G401 (cell line): ENCODE results near the gene SCRN3. TPM values are rescaled to one million over a fixed set of nuclear protein-coding genes. Genes with fewer than 3 reads are reported as not detected.
"Not testable (repeated sequence)": the region's sequence is repeated elsewhere in the genome, so short reads cannot be mapped to it uniquely, and the experiment has no call there.

ENCODE experiments used
- DNase-seq: peaks from one replicate; pipeline ENCODE4 v3.0.0-alpha.2; 2015; ENCODE audit warnings: low spot score
- in situ Hi-C: cut with HindIII; loops from 2 replicates; pipeline ENCODE4 v1.10.0; 2016; ENCODE audit warnings: low sequenced_read_pairs, mixed read lengths
- total RNA-seq: library from RNA; depleted of rRNA; stranded (reverse); fragments of >200 nt; shearing (Covaris generic); gene quantifications from 2 replicates; pipeline ENCODE4 v1.2.3, GENCODE V29; 2014

Gene SCRN3
- total RNA-seq, 1 experiment from 2014 or later: 11.4 TPM

GRCh38 chr2:174397773-174398172, 2.2 kb downstream of the SCRN3 start:
- in situ Hi-C loops: no loop called here
- DNase-seq: no peak

GRCh38 chr2:174399171-174399570, 3.6 kb downstream of the SCRN3 start:
- DNase-seq: no peak
- in situ Hi-C loops: no loop called here

GRCh38 chr2:174400853-174401252, 5.3 kb downstream of the SCRN3 start:
- DNase-seq: no peak
- in situ Hi-C loops: no loop called here

- in situ Hi-C loops: no loop called here
- DNase-seq: no peak
Observed at GRCh38 chr2:174403628-174404027, 8.1 kb downstream of the SCRN3 start.

GRCh38 chr2:174410039-174410438, 14.5 kb downstream of the SCRN3 start:
- DNase-seq, in situ Hi-C loops: not testable (repeated sequence)

GRCh38 chr2:174412256-174412655, 16.7 kb downstream of the SCRN3 start:
- no peak for DNase-seq
- in situ Hi-C loops: no loop called here

- DNase-seq: no peak
- in situ Hi-C loops: no loop called here
Observed at GRCh38 chr2:174428214-174428613, 32.7 kb downstream of the SCRN3 start.

GRCh38 chr2:174430066-174430465, 34.5 kb downstream of the SCRN3 start:
- in situ Hi-C loops: no loop called here
- no peak for DNase-seq

GRCh38 chr2:174431902-174432301, 36.4 kb downstream of the SCRN3 start:
- in situ Hi-C loops: no loop called here
- no peak for DNase-seq

- in situ Hi-C loops: no loop called here
- DNase-seq: no peak
Observed at GRCh38 chr2:174436351-174436750, 40.8 kb downstream of the SCRN3 start.

- in situ Hi-C loops: no loop called here
- DNase-seq: peak; percentile 61
Observed at GRCh38 chr2:174438146-174438886, 42.8 kb downstream of the SCRN3 start.

- in situ Hi-C loops: no loop called here
- no peak for DNase-seq
Observed at GRCh38 chr2:174439323-174439722, 43.8 kb downstream of the SCRN3 start.

GRCh38 chr2:174439950-174440349, 44.4 kb downstream of the SCRN3 start:
- in situ Hi-C loops: no loop called here
- no peak for DNase-seq

GRCh38 chr2:174442546-174443510, 47.3 kb downstream of the SCRN3 start:
- in situ Hi-C loops: no loop called here

GRCh38 chr2:174444761-174445160, 49.2 kb downstream of the SCRN3 start:
- in situ Hi-C loops: no loop called here
- DNase-seq: no peak

More at GRCh38 chr2:174442546-174443510, 47.3 kb downstream of the SCRN3 start:
- DNase-seq: no peak

GRCh38 chr2:174445248-174445647, 49.7 kb downstream of the SCRN3 start:
- in situ Hi-C loops: no loop called here
- DNase-seq: no peak

GRCh38 chr2:174446531-174446930, 51.0 kb downstream of the SCRN3 start:
- in situ Hi-C loops: no loop called here
- no peak for DNase-seq

GRCh38 chr2:174449033-174449432, 53.5 kb downstream of the SCRN3 start:
- in situ Hi-C loops: no loop called here
- no peak for DNase-seq

GRCh38 chr2:174450021-174450816, 54.7 kb downstream of the SCRN3 start:
- in situ Hi-C loops: no loop called here
- DNase-seq: no peak
